ENCODE results near the gene SDF4.

GRCh38 chr1:1206966-1207531, 24.8 kb downstream of the SDF4 start:
- TF ChIP-seq EP300 (IDR thresholded peaks at IDR 0.05) = no peak
- no peak for TF ChIP-seq CTCF (IDR thresholded peaks at IDR 0.05)
- TF ChIP-seq POLR2AphosphoS5 (IDR thresholded peaks at IDR 0.05) = no peak

Measured in upper lobe of left lung (tissue), 4 donors.